Esophagus (tissue), 2 donors: ENCODE results near the gene CLIC1. TPM values are rescaled to one million over a fixed set of nuclear protein-coding genes. Genes with fewer than 3 reads are reported as not detected.

ENCODE experiments used
- H3K27ac ChIP-seq, 2 donors: one replicate each; pipeline ENCODE4 v1.5.1; 2013; ENCODE audit warnings: low read depth in 2 of 2, mild to moderate bottlenecking in 2 of 2, inconsistent platforms in 1 of 2, low read length in 1 of 2, moderate library complexity in 1 of 2
- H3K27me3 ChIP-seq, 2 donors: one replicate each; pipeline ENCODE4 v1.6.1; 2013; ENCODE audit warnings: low read length in 2 of 2, control low read depth in 1 of 2, mild to moderate bottlenecking in 1 of 2; ENCODE audit not compliant: insufficient read depth in 2 of 2, control insufficient read depth in 1 of 2
- H3K36me3 ChIP-seq, 2 donors: one replicate each; pipeline ENCODE4 v1.6.1; 2013; ENCODE audit warnings: low read length in 1 of 2; ENCODE audit not compliant: control insufficient read depth in 2 of 2, insufficient read depth in 2 of 2
- H3K4me1 ChIP-seq, 2 donors: one replicate each; pipeline ENCODE4 v1.6.1; 2013; ENCODE audit warnings: low read length in 1 of 2; ENCODE audit not compliant: control insufficient read depth in 2 of 2, insufficient read depth in 2 of 2
- H3K4me3 ChIP-seq, 2 donors: one replicate each; pipeline ENCODE4 v1.5.1; 2013; ENCODE audit warnings: low read length in 2 of 2, mild to moderate bottlenecking in 2 of 2, low read depth in 1 of 2, moderate library complexity in 1 of 2
- H3K9me3 ChIP-seq, 2 donors: one replicate each; pipeline ENCODE4 v1.6.1; 2013; ENCODE audit warnings: mild to moderate bottlenecking in 2 of 2, low read depth in 1 of 2, low read length in 1 of 2, moderate library complexity in 1 of 2; ENCODE audit not compliant: control insufficient read depth in 2 of 2, insufficient read depth in 1 of 2
- WGBS, 2 donors: extraction: QIAGEN DNeasy Blood & Tissue Kit; methylation state at CpG; one replicate each; pipeline ENCODE4 v1.1.7; 2013; 5-methylcytosine and 5-hydroxymethylcytosine counted together
- polyA plus RNA-seq, 2 donors: library from polyadenylated mRNA; stranded (reverse); fragments of 200-250 nt; gene quantifications; one replicate each; pipeline ENCODE4 v1.2.3, GENCODE V29; 2013
- donor health status: healthy with polysubstance abuse.
- donor health status: Bipolar disorder and iron deficiency.

CLIC1 gene
- polyA plus RNA-seq, 2 donors = 258 to 412 TPM

- WGBS, 2 donors = 81 to 85% methylated on average over 4 of the region's 4 CpGs
- no peaks in the 10 kb centered on the region for H3K4me1 ChIP-seq
- H3K4me3 ChIP-seq = no peak overlapping the region
- H3K27ac ChIP-seq = no peak overlapping the region
- no peaks in the 10 kb centered on the region for H3K27me3 ChIP-seq
- peaks cover 27 to 67% of the 10 kb centered on the region in 2 donors for H3K36me3 ChIP-seq
- H3K9me3 ChIP-seq = no peaks in the 10 kb centered on the region
Measured at GRCh38 chr6:31692353-31692752, 44.0 kb downstream of the CLIC1 start.

DNA sequence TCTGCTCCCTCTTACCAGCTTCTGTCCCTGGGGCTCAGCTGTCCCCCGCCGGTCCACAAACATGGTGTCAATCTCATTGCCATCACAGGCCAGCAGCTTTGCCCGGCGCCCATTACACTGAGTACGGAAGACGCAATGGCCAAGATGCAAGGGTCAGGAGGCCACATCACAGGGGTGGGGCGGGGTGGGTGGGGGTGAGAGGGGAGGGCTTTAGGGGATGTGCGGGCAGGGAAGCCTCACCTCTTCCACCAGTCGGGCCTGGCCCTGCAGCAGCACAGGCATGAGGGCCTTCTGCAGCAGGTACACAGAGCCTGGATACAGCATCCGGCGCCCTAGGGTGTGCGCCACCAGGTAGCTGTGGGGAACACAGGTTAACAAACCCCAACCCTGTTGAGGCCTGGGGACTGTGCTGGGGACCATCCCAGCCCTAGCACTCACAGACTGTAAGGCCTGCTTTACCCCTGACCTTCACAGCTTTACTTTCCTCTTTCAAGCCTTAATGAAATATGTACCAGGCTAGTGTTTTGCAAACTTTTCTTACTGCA, 44.7 kb downstream of the CLIC1 start:
- H3K4me1 ChIP-seq = no peaks in the 10 kb centered on the region
- 94 to 95% methylated on average over 12 of the region's 12 CpGs for WGBS, 2 donors
- no peak overlapping the region for H3K4me3 ChIP-seq
- H3K36me3 ChIP-seq = peaks cover 31 to 69% of the 10 kb centered on the region in 2 donors
- no peak overlapping the region for H3K27ac ChIP-seq
- no peaks in the 10 kb centered on the region for H3K27me3 ChIP-seq
- no peaks in the 10 kb centered on the region for H3K9me3 ChIP-seq

GRCh38 chr6:31691078-31691463, 45.3 kb downstream of the CLIC1 start:
- Histone ChIP-seq H3K27me3 (no peaks in the 10 kb centered on the region), H3K9me3 (no peaks in the 10 kb centered on the region), H3K36me3 (peaks cover 30 to 74% of the 10 kb centered on the region in 2 donors), H3K27ac (no peak overlapping the region), H3K4me3 (no peak overlapping the region), H3K4me1 (no peaks in the 10 kb centered on the region)
- 87 to 89% methylated on average over 6 of the region's 6 CpGs for WGBS, 2 donors

DNA sequence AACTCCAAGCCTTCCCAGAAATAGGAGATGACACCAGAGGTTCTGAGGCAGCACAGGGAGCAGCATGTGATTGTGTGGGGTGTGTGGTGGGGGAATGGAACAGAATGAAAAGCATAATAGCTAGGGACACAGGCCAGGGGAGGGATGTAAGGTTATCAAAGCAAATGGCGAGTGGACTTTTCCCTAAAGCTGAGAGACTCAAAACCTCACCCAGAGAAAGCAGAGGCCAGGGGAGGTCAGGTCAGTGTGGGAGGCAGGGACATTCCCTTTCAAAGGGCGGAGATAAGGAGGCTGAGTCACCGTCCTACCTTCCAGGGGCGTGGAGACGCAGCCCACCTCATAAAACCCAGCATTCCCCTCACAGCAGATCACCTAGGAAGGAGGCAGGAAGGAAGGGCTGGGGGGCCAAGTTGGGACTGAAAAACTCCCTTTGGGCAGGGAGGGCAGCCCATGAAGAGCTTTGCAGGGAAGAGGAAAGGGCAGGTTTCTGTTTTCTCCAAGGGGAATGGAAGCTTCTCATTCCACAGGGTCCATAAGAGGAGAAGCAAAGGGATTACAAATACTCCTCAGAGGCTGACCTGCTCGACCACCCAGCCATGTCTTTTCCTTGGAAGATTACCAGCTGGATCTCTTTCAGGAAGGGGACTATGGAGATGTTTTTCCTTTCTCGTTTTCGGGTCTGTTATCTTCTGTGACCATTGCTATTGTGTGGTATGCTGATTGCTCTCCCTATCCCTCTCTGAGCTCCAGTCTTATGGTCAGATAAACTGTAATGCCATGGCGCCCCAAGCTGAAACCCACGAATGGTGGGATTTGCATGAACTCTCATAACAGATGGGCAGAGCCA, 45.9 kb downstream of the CLIC1 start:
- Histone ChIP-seq H3K9me3 (no peaks in the 10 kb centered on the region), H3K36me3 (peaks cover 30 to 73% of the 10 kb centered on the region in 2 donors), H3K4me3 (no peak overlapping the region), H3K27ac (no peak overlapping the region), H3K4me1 (no peaks in the 10 kb centered on the region), H3K27me3 (no peaks in the 10 kb centered on the region)
- WGBS, 2 donors = 65 to 70% methylated on average over 10 of the region's 10 CpGs

DNA sequence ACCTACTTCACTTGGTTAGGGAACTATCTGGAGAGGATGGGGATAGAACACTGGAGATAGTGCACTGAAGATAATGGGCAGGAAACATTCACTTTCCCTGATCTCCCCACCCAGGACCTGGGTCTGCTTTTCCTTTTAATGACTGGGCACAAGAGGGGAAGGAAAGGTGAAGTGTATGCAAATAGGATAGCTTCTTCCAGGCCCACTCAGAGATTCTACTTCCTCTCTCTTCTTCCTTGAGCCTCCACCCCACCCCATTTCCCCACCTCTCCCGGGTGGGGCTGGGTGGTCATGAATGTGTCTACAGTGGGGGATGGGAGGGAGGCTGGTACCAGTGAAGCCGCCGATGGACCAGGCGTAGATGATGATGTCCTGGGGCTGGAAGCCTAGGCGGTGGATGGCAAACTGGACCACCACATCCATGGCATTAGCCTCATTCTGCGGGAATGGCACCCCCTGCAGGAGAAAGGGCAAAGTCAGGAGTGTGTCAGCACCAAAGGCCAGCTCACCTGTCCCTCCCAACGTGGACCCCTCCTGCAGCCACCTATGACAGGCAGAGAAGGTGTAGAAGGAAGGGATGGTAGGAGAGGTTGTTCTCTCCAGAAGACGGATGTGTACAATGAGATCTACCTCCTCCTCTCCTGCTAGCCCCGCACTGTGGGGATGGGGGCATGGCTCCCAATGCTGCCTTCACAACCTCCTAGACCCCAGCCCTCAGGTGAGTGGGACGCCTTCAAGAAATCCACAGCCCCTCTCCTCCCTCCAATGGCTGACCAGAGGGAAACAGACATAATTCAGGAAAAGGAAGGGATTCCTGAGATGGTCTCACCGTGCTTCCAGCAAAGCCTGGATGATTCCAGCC, 46.9 kb downstream of the CLIC1 start:
- no peak overlapping the region for H3K27ac ChIP-seq

GRCh38 chr6:31687860-31688693, 48.3 kb downstream of the CLIC1 start:
- Histone ChIP-seq H3K4me3 (no peak overlapping the region), H3K27me3 (no peaks in the 10 kb centered on the region), H3K4me1 (peaks cover 0 to 2% of the 10 kb centered on the region in 2 donors), H3K36me3 (peaks cover 32 to 59% of the 10 kb centered on the region in 2 donors), H3K9me3 (no peaks in the 10 kb centered on the region), H3K27ac (no peak overlapping the region)
- WGBS, 2 donors = 81 to 83% methylated on average over 14 of the region's 14 CpGs

More for the DNA sequence above, 46.9 kb downstream of the CLIC1 start:
- Histone ChIP-seq H3K4me1 (no peaks in the 10 kb centered on the region), H3K36me3 (peaks cover 33 to 68% of the 10 kb centered on the region in 2 donors), H3K4me3 (no peak overlapping the region), H3K27me3 (no peaks in the 10 kb centered on the region), H3K9me3 (no peaks in the 10 kb centered on the region)
- WGBS, 2 donors = 79 to 84% methylated on average over 11 of the region's 11 CpGs

- Histone ChIP-seq H3K4me3 (no peak overlapping the region), H3K4me1 (peaks cover 0 to 3% of the 10 kb centered on the region in 2 donors), H3K9me3 (no peaks in the 10 kb centered on the region), H3K27me3 (no peaks in the 10 kb centered on the region), H3K27ac (no peak overlapping the region), H3K36me3 (peaks cover 30 to 54% of the 10 kb centered on the region in 2 donors)
- WGBS, 2 donors = 86 to 87% methylated on average over 8 of the region's 8 CpGs
Measured at GRCh38 chr6:31687321-31687720, 49.0 kb downstream of the CLIC1 start.

DNA sequence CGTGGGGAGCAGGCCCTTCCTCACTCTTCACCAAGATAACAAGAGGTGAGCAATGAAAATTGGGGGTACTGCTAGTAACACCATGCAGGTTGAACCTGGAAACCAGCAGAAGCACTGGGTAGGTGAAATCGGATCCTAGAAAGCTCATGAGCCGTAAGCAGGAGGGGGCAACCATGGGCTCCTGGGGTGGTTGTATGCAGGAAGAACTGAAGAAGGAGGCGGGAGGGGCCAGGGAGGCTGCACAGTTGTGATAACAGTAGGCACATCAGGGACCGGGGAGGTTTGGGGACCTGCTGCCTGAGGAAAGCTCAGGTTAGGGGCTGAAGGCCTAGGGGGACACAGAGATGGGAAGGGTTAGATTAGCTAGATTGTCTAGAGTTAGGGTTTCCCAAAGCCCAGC, 49.8 kb downstream of the CLIC1 start:
- peaks cover 30 to 51% of the 10 kb centered on the region in 2 donors for H3K36me3 ChIP-seq
- H3K4me1 ChIP-seq = peaks cover 0 to 3% of the 10 kb centered on the region in 2 donors
- H3K27ac ChIP-seq = no peak overlapping the region
- no peaks in the 10 kb centered on the region for H3K9me3 ChIP-seq
- no peak overlapping the region for H3K4me3 ChIP-seq
- H3K27me3 ChIP-seq = no peaks in the 10 kb centered on the region
- WGBS, 2 donors = 84 to 87% methylated on average over 5 of the region's 5 CpGs

- Histone ChIP-seq H3K4me3 (no peak overlapping the region), H3K27me3 (no peaks in the 10 kb centered on the region), H3K27ac (no peak overlapping the region), H3K4me1 (peaks cover 0 to 5% of the 10 kb centered on the region in 2 donors), H3K9me3 (no peaks in the 10 kb centered on the region), H3K36me3 (peaks cover 19 to 27% of the 10 kb centered on the region in 2 donors)
- WGBS, 2 donors = 62 to 63% methylated on average over 13 of the region's 13 CpGs
Measured at GRCh38 chr6:31683591-31683990, 52.7 kb downstream of the CLIC1 start.
